ENCODE measurements around the gene OXSR1.

DNA sequence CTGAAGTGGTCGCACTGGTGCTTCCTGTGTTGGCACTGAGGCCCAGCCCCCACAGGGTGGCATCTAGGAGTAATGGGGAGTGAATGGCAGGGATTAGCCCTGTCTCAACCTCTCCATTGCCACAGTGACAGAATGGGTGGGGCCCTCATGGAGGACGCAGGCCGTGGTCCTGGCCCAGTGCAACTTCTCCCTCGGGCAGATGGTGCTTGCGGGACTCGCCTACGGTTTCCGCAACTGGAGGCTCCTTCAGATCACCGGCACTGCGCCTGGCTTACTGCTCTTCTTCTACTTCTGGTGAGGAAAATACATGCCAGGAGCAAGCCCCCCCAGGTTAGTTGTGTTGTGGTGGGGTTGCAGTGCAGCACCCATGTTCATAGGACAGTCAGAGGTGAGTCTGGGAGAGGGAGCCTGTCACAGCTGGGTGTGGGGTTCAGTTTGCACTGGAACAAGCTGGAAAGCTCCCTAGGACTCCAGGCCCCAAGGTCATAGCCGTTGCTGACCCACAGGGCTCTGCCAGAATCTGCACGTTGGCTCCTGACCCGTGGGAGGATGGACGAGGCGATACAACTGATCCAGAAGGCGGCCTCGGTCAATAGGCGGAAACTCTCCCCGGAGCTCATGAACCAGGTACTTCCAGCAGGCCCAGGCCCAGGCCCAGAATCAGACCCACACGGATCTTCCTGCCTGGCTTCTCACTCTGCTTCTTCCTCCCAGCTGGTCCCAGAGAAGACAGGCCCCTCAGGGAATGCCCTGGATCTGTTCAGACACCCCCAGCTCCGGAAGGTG lies 109.7 kb downstream of the OXSR1 start:
- TF ChIP-seq, protein P1, sequence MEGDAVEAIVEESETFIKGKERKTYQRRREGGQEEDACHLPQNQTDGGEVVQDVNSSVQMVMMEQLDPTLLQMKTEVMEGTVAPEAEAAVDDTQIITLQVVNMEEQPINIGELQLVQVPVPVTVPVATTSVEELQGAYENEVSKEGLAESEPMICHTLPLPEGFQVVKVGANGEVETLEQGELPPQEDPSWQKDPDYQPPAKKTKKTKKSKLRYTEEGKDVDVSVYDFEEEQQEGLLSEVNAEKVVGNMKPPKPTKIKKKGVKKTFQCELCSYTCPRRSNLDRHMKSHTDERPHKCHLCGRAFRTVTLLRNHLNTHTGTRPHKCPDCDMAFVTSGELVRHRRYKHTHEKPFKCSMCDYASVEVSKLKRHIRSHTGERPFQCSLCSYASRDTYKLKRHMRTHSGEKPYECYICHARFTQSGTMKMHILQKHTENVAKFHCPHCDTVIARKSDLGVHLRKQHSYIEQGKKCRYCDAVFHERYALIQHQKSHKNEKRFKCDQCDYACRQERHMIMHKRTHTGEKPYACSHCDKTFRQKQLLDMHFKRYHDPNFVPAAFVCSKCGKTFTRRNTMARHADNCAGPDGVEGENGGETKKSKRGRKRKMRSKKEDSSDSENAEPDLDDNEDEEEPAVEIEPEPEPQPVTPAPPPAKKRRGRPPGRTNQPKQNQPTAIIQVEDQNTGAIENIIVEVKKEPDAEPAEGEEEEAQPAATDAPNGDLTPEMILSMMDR (IDR thresholded peaks at IDR 0.05) = no peak
- TF ChIP-seq POLR2A (IDR thresholded peaks at IDR 0.05) = no peak
- no peak for TF ChIP-seq POLR2AphosphoS5 (IDR thresholded peaks at IDR 0.05)
